HepG2 (cell line): ENCODE results near the gene C10orf67. TPM values are rescaled to one million over a fixed set of nuclear protein-coding genes. Genes with fewer than 3 reads are reported as not detected.
A peak's percentile ranks its signal among the peaks of the same experiment; 100 is the strongest.

ENCODE experiments used
- BCL6 ChIP-seq: IDR thresholded peaks from 2 replicates; pipeline ENCODE4 v1.6.1; 2016; ENCODE audit warnings: missing genetic modification reagents, missing compliant biosample characterization
- BHLHE40 ChIP-seq: IDR thresholded peaks from 2 replicates; pipeline ENCODE4 v1.6.1; 2011; ENCODE audit warnings: low read length, improper control_type of control experiment
- CENPX ChIP-seq: sonication (generic); formaldehyde crosslinking; IDR thresholded peaks from 2 replicates; pipeline ENCODE4 v1.9.0; 2021; ENCODE audit warnings: mild to moderate bottlenecking, missing genetic modification reagents, moderate library complexity
- HNF1A ChIP-seq, 2 experiments: sonication (generic) in 1 of 2; formaldehyde crosslinking in 1 of 2; IDR thresholded peaks; 2 replicates each; pipeline versions ENCODE4 v1.4.0 to v1.6.1; 2016 to 2020; ENCODE audit warnings: borderline replicate concordance in 1 of 2, low read depth in 1 of 2, mild to moderate bottlenecking in 1 of 2, missing genetic modification reagents in 1 of 2
- HOXA3 ChIP-seq: sonication (generic); formaldehyde crosslinking; IDR thresholded peaks from 2 replicates; pipeline ENCODE4 v1.5.0; 2020; ENCODE audit warnings: missing genetic modification reagents
- JUND ChIP-seq: sonication (generic); formaldehyde crosslinking; IDR thresholded peaks from 2 replicates; pipeline ENCODE4 v1.8.0; 2022; ENCODE audit warnings: mild to moderate bottlenecking, missing genetic modification reagents
- KDM5A ChIP-seq: fragments of 200-600 bp; sonication (generic); IDR thresholded peaks from 2 replicates; pipeline ENCODE4 v1.7.0; 2018; ENCODE audit warnings: antibody characterized with exemption, mild to moderate bottlenecking, low read length, borderline replicate concordance
- KLF11 ChIP-seq: IDR thresholded peaks from 2 replicates; pipeline ENCODE4 v1.6.1; 2016; ENCODE audit warnings: missing compliant biosample characterization
- MAFG ChIP-seq: sonication (generic); formaldehyde crosslinking; IDR thresholded peaks from 2 replicates; pipeline ENCODE4 v1.5.1; 2020; ENCODE audit warnings: mild to moderate bottlenecking, missing genetic modification reagents
- MLXIP ChIP-seq: sonication (generic); formaldehyde crosslinking; IDR thresholded peaks from 2 replicates; pipeline ENCODE4 v1.9.0; 2021; ENCODE audit warnings: missing genetic modification reagents, borderline replicate concordance
- SAP130 ChIP-seq: IDR thresholded peaks from 2 replicates; pipeline ENCODE4 v1.6.1; 2016; ENCODE audit warnings: low read depth
- SP1 ChIP-seq, 2 experiments: fragments of 450-650 bp in 1 of 2; sonication (generic) in 1 of 2; formaldehyde crosslinking in 1 of 2; IDR thresholded peaks; 2 replicates each; pipeline versions ENCODE4 v1.4.0 to v1.6.1; 2016 to 2020; ENCODE audit warnings: missing genetic modification reagents in 1 of 2
- ZNF124 ChIP-seq: sonication (generic); formaldehyde crosslinking; IDR thresholded peaks from 2 replicates; pipeline ENCODE4 v1.4.0; 2020; ENCODE audit warnings: missing genetic modification reagents
- ZNF414 ChIP-seq: sonication (generic); formaldehyde crosslinking; IDR thresholded peaks from 2 replicates; pipeline ENCODE4 v1.5.0; 2020; ENCODE audit warnings: missing genetic modification reagents
- ZNF572 ChIP-seq: sonication (generic); formaldehyde crosslinking; IDR thresholded peaks from 2 replicates; pipeline ENCODE4 v1.5.1; 2020; ENCODE audit warnings: mild to moderate bottlenecking, missing genetic modification reagents
- polyA plus RNA-seq, 8 experiments: library from polyadenylated mRNA; depleted of rRNA in 3 of 8; stranded (reverse) in 7 of 8; unstranded in 1 of 8; fragments of >200 nt; fragmentation: Illumina TruSeq in 4 of 8; extraction: Trizol in 4 of 8; gene quantifications; 2 replicates each; pipeline versions ENCODE4 v1.2.1 to v1.2.3, GENCODE V29; 2011 to 2016; ENCODE audit warnings: low read depth in 4 of 8, missing spikeins in 1 of 8, mixed read lengths in 1 of 8; ENCODE audit not compliant: insufficient read depth in 1 of 8
- total RNA-seq, 5 experiments: library from RNA; depleted of rRNA; stranded (reverse); fragments of >200 nt; fragmentation: Illumina TruSeq; extraction: Trizol; gene quantifications; 2 replicates each; pipeline ENCODE4 v1.2.3, GENCODE V29; 2016; ENCODE audit warnings: low read depth in 1 of 5
- TF ChIP-seq, protein P1 (sequence below): sonication (generic); formaldehyde crosslinking; IDR thresholded peaks from 2 replicates; pipeline ENCODE4 v1.5.0; 2020; ENCODE audit warnings: mild to moderate bottlenecking, missing genetic modification reagents
- TF ChIP-seq, protein P2 (sequence below): sonication (generic); formaldehyde crosslinking; IDR thresholded peaks from 2 replicates; pipeline ENCODE4 v1.5.0; 2020; ENCODE audit warnings: missing genetic modification reagents
- TF ChIP-seq, protein P3 (sequence below): sonication (generic); formaldehyde crosslinking; IDR thresholded peaks from 2 replicates; pipeline ENCODE4 v1.5.0; 2020; ENCODE audit warnings: missing genetic modification reagents

Gene C10orf67
- total and polyA plus RNA-seq, 2 of the 13 experiments (the other 11 are each of a cell fraction or from before 2014, with no cell fraction given) = not detected

DNA sequence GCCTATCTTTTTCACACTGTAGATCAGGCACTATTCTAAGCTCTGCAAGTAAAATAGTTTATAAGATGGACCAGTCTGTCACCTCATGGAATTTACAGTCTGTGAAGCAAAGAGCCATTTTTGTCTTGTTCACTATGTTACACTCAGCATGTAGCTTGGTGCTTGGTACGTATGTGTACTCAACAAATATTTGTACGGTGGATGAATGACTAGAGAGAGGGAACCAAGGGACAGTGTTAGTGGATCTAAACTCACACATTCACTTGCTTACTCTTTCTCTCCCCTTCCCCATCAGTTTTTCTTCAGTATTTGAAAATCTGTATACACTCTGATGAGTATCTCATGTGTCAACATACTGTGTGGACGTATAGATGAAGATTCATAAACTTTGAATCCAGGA, 106.6 kb downstream of the C10orf67 start (continued):
- no peak for TF ChIP-seq HNF1A (IDR thresholded peaks at IDR 0.05; ENCODE audit: low read depth)
- no peak for TF ChIP-seq HNF1A (CRISPR knock-in tag; IDR thresholded peaks at IDR 0.05; ENCODE audit: borderline replicate concordance)
- TF ChIP-seq BHLHE40 = no peak
- TF ChIP-seq MLXIP (CRISPR knock-in tag) = no peak
- TF ChIP-seq MAFG = no peak
- TF ChIP-seq, protein P1, sequence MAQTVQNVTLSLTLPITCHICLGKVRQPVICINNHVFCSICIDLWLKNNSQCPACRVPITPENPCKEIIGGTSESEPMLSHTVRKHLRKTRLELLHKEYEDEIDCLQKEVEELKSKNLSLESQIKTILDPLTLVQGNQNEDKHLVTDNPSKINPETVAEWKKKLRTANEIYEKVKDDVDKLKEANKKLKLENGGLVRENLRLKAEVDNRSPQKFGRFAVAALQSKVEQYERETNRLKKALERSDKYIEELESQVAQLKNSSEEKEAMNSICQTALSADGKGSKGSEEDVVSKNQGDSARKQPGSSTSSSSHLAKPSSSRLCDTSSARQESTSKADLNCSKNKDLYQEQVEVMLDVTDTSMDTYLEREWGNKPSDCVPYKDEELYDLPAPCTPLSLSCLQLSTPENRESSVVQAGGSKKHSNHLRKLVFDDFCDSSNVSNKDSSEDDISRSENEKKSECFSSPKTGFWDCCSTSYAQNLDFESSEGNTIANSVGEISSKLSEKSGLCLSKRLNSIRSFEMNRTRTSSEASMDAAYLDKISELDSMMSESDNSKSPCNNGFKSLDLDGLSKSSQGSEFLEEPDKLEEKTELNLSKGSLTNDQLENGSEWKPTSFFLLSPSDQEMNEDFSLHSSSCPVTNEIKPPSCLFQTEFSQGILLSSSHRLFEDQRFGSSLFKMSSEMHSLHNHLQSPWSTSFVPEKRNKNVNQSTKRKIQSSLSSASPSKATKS (CRISPR knock-in tag) = no peak
- TF ChIP-seq SP1 (IDR thresholded peaks at IDR 0.05) = no peak
- TF ChIP-seq SP1 (CRISPR knock-in tag; IDR thresholded peaks at IDR 0.05) = no peak
- no peak for TF ChIP-seq ZNF414 (CRISPR knock-in tag)
- TF ChIP-seq ZNF572 = no peak
- TF ChIP-seq BCL6 (CRISPR knock-in tag) = peak; percentile 55
- TF ChIP-seq KDM5A = no peak
- TF ChIP-seq, protein P2, sequence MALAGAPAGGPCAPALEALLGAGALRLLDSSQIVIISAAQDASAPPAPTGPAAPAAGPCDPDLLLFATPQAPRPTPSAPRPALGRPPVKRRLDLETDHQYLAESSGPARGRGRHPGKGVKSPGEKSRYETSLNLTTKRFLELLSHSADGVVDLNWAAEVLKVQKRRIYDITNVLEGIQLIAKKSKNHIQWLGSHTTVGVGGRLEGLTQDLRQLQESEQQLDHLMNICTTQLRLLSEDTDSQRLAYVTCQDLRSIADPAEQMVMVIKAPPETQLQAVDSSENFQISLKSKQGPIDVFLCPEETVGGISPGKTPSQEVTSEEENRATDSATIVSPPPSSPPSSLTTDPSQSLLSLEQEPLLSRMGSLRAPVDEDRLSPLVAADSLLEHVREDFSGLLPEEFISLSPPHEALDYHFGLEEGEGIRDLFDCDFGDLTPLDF = no peak
- TF ChIP-seq KLF11 (CRISPR knock-in tag) = no peak
- 0 out of 2 replicates have a peak, but pooled peaks have one; percentile 12 for TF ChIP-seq SAP130 (CRISPR knock-in tag)
- no peak for TF ChIP-seq HOXA3 (CRISPR knock-in tag)
- no peak for TF ChIP-seq CENPX (CRISPR knock-in tag)
- TF ChIP-seq ZNF124 (CRISPR knock-in tag) = no peak
- no peak for TF ChIP-seq JUND
- TF ChIP-seq, protein P3, sequence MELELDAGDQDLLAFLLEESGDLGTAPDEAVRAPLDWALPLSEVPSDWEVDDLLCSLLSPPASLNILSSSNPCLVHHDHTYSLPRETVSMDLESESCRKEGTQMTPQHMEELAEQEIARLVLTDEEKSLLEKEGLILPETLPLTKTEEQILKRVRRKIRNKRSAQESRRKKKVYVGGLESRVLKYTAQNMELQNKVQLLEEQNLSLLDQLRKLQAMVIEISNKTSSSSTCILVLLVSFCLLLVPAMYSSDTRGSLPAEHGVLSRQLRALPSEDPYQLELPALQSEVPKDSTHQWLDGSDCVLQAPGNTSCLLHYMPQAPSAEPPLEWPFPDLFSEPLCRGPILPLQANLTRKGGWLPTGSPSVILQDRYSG (CRISPR knock-in tag) = no peak
